AG20443 (cell line): ENCODE results near the gene ANKRD28.
"Not testable (repeated sequence)": the region's sequence is repeated elsewhere in the genome, so short reads cannot be mapped to it uniquely, and the experiment has no call there.

Experiments used
- DNase-seq: peaks from one replicate; pipeline ENCODE4 v3.0.0; 2012; ENCODE audit warnings: low spot score, mixed read lengths

Gene ANKRD28

DNA sequence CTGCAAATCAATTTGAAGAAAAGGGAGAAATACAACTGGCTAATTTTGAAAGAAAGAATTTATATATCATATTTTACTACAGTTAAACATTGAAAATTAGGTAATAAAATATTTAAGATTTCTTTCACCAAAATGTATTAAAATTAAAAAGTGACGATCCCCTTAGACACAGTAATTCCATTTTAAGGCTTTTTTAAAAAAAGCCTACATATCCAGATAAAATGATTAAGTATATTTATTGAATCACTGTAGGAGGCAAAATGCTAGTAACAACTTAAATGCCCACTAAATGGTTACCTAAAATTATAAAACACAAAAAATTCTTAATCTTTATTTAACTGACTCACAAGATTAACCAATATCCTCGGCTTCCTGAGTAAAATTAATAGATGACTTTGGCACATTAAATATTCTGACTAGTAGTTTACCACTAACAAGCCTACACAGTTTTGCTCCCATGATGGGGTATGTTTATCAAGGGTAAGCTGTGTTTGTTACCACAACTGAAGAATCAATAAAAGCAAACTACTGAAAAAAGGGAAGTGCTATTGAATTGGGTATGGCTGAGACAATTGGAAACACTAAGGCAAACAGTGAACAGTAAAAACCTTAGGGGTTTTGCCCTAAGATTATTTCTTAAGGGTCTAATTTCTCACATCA, 28.4 kb downstream of the ANKRD28 start:
- no peak for DNase-seq

DNA sequence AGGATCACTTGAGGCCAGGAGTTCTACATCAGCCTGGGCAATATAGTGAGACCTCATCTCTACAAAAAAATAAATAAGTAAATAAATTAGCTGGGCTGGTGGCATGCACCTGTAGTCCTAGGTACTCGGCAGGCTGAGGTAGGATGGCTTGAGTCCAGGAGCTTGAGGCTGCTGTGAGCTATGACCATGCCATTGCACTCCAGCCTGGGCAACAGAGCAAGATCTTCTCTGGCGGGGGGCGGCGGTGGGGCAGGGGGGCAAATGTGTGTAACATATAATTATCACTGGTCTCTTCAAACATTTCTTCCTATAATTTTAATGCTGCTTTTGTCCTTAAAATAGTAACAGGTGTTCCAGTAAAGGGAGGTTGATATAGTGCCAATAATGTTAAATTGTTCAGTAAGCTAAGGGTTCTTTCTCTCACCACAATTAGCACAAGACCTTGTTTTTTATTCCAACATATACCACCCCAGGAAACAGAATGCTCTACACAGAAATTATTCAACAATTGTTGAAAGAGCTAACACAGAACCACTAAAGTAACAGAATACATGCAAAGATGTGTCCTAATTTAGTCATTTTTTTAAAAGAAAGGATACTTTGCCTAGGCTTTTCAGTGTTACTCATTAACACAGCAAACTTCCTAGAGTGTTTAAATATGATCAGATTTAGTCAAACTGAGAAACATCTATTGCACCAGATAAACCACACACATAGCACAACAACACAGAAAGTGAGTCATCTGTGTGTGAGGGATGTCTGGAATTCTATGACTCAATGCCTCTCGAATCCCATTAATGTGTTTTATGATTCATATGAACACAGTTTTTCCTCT, 29.1 kb downstream of the ANKRD28 start:
- DNase-seq: peak; percentile 85

DNA sequence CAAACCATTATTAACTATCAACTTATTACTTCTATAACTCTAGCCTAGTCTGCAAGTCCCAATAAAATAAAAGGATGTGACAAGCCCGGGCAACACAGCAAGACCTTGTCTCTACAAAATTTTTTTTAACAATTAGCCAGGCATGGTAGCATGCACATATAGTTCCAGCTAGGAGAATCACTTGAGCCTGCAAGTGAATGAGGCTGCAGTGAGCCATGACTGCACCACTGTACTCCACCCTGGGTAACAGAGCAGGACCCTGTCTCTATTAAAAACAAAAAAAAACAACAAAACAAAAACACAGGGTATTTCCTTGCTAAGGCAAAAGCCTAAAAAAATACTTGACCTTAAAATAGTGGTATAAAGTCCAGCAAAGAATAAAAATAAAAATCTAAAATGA, 31.4 kb downstream of the ANKRD28 start:
- no peak for DNase-seq

DNA sequence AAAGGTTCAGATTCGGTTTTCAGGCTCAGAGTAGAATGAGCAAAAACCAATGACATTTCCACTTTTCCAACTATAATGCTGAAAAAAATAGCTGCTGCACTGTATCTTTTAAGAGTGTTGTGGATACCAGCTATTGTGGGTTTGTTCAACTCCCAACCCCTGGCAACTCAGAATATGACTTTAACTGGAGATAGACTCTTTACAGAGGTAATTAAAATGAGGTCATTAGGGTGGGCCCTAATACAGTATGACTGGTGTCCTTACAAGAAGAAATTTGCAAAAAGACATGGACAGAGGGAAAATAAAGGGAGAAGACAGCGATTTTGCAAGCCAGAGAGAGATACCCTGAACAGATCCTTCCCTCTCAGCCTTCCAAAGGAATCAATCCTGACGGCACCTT, 39.5 kb downstream of the ANKRD28 start:
- no peak for DNase-seq

DNA sequence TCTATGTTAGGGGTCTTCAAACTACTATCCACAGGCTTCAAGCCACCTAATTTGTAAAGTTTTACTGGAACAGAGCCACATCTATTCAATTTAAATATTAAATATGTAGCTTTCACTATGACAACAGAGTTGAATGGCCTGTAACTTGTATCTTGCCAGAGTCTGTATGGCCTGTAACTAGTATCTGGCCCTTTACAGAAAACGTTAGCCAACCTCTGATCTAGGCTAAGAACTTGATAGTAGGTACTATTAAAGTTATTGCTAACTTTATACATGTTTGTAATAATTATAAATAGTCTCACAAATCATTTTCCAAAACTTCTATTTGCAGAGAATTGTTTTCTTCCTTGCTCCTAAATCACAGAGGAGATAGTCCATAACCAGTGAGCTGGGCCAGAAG, 40.0 kb downstream of the ANKRD28 start:
- DNase-seq: no peak

DNA sequence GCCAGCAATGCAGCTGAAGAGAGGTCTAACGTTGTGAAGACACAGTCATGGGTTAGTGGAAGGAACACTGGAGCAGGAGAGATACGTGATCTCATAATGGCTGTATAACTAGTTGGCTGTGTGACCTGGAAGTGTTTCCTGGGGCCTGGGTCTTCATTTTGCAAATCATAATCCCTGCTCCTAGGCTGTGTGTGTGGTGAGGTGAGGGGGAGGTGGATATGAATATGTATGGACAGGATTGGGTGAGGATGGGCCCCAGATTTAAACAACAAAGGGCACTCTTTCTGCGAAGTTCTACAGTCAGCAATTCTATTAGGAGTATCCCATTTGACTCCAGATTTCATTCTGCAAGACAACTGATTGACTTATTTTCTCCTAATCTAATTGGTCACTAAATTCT, 41.3 kb downstream of the ANKRD28 start:
- DNase-seq: no peak

DNA sequence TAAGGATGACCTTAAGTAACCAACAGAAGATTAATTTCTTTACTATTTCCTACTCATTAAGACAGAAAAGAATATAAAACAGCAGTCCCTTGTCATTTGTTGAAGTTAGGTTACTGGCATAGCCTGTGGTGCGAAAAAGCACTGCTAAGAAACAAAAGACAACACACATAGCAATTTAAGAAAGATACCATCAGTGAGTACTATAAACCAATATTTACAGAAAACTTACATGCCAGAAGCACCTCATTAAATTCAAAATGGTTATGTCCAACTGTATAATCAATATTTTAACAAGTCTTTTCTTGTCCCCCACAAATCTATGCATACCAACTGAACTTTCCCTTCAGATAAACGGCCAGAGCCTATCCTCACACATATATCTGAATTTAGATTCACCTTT, 42.0 kb downstream of the ANKRD28 start:
- no peak for DNase-seq

DNA sequence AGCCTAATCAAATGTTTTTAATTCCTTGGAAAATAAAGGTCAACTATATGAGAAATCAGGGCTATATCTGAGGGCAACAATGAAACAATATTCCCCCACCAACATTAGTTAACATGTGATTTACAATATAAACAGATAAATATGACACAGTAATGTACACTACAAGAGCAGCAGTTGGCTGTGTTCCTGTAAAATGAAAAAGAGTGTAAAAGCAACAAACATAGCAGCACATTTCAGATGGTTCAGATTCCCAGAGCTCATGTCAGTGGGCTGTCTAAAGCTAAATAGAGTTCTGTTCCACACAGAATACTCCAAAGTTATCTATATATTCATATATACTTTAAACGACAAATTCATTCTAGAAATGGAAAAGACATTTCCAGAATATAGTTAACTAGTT, 42.6 kb downstream of the ANKRD28 start:
- no peak for DNase-seq

DNA sequence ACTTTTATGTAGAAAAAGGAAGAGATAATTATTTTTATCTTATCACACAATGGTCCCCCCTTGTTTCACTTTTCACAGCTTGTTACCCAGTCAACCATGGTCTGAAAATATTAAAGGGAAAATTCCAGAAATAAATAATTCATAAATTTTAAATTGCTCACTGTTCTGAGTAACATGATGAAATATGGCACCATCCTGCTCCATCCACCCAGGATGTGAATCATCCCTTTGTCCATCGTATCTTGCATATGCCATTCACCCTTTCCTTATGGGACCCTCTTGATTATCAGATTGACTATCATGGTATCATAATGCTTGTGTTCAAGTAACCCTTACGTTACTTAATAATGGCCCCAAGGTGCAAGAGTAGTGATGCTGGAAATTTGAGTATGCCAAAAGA, 43.7 kb downstream of the ANKRD28 start:
- DNase-seq: no peak

DNA sequence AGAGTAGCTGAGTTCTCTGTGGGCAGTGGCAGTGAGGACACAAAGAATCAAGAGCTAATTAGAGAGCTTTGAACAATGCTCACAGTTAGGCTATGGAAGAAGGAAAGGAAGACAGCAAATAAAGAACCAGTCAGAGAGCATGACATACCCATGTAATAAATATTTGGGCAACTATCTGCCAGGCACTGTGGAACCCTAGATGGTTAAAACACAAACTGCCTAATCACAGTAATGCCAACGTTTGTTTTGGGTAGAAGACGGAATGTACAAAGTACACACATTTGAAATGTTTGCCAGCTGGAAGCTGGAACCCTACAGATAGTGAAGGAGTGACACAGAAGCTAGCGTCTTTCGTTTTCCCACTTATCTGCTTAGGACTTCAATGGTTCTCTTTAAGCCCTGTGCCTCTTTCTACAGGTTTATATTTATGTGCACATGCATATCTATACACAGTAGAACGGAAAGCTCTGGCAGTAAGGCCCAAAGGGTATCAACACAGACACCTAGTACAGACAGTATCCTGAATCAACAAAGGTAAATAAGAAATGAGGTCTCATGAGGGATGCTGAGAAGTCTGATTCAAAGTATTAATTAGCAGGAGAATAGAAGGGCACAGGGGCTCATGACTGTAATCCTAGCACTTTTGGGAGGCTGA, 44.6 kb downstream of the ANKRD28 start:
- DNase-seq: no peak

DNA sequence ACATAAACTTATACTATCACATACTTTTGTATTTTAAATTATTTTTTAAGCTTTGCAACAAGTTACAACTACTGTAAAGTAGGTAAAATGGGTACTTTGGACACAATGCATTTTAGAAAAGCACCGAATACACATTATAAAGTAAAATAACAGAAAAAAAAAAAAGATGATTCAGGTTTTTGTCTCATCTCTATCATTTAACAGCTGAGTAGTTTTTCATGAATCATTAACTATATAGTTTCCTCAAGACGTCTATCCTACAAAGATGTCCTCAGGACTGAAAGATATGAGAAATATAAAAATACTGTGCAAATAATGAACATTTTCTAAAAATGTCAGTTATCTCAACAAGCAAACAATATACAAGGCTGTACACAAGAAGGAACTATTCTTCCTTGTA, 46.9 kb downstream of the ANKRD28 start:
- no peak for DNase-seq

DNA sequence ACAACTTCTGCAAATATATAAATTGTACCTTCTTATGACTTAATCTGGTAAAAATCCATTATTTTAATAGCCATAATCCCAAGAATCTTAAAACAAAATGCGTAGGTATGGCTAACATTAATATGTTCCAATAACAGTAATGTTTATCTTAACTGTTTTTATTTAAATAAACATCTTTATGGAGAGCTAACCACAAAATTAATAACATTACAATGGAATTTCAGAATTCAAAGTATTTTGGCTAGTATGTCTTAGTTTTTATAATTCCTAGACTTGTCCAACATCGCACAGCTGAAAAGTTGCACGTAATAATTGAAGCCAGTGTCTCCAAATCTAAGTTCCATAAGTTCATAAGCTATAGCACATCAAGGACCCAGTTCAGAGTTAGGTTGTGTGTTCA, 47.6 kb downstream of the ANKRD28 start:
- no peak for DNase-seq

DNA sequence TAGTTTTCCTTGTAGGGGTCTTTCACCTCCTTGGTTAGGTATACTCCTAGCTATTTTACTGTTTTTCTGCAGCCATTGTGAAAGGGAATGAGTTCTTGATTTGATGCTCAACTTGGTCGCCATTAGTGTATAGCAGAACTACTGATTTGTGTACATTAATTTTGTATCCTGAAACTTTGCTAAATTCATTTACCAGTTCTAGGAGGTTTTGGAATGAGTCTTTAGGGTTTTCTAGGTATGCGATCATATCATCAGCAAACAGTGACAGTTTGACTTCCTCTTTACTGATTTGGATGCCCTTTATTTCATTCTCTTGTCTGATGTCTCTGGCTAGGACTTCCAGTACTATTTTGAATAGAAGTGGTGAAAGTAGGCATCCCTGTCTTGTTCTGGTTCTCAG, 51.9 kb downstream of the ANKRD28 start:
- DNase-seq: not testable (repeated sequence)

DNA sequence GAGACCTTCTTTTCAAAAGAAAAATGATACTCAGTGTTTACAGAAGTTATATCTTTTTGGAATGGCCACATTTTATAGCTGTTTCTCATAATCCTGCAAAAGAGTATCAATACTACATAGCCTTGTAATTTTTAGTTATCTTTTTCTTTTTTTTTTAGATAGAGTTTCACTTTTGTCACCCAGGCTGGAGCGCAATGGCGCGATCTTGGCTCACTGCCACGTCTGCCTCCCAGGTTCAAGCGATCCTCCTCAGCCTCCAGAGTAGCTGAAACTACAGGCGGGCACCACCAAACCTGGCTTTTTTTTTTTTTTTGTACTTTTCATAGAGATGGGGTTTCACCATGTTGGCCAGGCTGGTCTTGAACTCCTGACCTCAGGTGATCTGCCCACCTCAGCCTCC, 53.6 kb downstream of the ANKRD28 start:
- DNase-seq: no peak

DNA sequence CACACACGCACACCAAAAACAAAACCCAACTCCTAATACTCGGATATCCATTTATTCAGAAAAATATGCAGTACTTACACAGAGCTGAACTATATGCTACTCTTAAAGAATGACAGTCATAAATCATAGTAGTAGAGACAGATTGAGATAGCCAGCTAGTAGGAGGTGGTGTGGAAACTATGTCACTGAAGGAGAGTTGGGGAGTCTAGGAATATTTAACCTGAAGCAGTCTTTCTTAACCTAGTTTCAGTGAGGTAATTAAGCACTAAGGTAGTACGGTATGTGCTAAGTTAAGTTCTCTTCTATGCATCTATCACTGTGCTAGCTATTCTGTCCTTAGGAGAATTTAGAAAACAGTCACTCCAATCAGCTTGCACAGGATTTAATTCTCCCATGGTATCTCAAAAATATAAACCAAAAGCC, 54.2 kb downstream of the ANKRD28 start:
- no peak for DNase-seq

DNA sequence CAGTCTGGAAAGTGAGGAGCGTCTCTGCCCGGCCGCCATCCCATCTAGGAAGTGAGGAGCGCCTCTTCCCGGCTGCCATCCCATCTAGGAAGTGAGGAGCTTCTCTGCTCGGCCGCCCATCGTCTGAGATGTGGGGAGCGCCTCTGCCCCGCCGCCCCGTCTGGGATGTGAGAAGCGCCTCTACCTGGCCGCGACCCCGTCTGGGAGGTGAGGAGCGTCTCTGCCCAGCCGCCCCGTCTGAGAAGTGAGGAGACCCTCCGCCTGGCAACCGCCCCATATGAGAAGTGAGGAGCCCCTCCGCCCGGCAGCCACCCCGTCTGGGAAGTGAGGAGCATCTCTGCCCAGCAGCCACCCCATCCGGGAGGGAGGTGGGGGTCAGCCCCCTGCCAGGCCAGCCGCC, 55.5 kb downstream of the ANKRD28 start:
- not testable (repeated sequence) for DNase-seq

DNA sequence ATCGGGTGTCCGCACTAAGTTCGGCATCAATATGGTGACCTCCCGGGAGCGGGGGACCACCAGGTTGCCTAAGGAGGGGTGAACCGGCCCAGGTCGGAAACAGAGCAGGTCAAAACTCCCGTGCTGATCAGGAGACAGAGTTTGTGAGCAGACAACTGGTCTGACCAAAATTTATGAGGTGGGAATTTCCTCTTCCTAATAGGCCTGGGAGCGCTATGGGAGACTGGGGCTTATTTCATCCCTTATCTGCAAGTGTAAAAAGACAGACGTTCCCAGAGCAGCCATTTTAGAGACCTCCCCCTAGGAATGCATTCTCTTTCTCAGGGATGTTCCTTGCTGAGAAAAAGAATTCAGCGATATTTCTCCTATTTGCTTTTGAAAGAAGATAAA, 59.2 kb downstream of the ANKRD28 start:
- DNase-seq: not testable (repeated sequence)

DNA sequence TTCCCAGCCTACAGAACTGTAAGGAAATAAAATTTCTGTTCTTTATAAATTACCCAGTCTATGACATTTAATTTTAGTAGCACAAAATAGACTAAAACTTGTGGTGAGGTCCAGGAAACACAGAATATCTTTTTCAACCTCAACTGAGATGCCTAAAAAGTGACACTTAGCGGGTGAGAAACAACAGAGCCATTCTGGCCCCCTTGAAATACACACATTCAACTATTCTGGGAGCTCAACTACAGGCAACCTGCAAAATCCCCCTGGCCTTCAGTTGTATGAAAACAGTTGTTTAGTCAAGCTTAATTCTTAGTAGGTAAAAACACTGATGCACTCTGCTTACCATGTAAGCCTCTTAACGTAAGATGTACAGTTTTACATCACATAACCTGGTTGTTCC, 66.8 kb downstream of the ANKRD28 start:
- no peak for DNase-seq

DNA sequence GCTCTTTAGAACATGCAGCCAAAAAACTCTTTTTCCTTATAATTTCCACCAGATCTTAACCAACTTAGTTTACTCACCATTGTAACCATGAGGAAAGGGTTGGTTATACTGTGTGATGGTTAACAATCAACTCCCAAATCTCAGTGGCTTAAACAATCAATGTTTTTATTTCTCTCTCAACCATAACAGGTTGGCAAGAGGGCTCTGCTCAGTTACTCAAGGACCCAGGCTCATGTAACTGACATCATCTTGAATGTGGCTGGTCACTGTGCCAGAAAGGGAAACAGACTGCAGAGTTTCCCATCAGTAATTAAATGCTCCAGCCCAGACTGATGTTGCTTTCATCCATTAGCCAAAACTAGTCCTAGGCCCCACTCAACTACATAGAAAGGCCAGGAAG, 69.0 kb downstream of the ANKRD28 start:
- DNase-seq: peak; percentile 18

DNA sequence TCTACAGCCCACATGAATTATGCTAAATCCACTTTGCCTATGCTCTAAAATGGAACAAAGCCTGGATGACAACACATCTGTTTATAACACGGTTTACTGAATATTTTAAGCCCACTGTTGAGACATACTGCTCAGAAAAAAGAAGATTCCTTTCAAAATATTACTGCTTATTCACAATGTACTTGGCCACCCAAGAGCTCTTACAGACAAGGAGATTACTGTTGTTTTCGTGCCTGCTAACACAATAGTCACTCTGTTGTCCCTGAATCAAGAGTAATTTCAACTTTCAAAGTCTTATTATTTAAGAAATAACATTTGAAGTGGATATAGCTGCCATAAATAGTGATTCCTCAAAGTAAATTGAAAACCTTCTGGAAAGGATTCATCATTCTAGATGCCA, 70.9 kb downstream of the ANKRD28 start:
- no peak for DNase-seq

DNA sequence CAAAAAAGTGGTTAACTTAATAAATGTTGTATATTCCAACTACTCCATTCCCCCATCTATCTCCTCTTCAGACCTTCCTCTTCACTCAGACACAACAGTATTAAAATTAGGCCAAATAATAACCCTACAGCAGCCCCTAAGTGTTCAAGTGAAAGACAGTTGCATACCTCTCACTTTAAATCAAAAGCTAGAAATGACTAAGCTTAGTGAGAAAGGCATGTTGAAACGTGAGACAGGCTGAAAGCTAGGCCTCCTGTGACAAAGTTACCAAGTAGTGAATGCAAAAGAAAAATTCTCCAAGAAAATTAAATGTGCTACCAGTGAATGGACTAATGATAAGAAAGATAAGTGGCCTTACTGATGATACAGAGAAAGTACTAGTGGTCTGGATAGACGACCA, 71.7 kb downstream of the ANKRD28 start:
- DNase-seq: no peak

DNA sequence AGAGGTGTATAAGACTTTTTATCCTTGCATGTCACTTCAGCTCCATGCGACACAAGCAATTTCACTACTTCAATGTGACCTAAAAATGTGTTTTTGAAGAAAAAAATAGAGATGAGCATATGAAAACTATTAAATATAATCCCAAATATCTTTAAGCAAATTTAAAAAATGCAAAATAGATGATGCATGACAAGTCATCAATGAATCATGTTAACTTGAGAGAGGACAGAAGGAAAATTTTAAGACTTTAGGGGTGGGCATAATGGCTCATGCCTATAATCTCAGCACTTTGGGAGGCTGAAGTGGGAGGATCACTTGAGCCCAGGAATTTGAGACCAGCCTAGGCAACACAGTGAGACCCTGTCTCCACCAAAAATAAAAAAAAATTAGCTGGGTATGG, 73.3 kb downstream of the ANKRD28 start:
- no peak for DNase-seq

DNA sequence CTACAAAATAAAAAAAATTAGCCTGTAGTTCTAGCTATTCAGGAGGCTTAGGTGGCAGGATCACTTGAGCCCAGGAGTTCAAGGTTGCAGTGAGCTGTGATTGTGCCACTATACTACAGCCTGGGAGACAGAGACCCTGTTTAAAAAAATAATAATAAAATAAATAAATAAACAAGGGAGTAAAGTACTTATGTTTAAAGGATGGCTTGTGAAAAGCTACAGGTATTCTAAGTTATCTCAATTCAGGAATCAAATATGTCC, 74.2 kb downstream of the ANKRD28 start:
- DNase-seq: no peak
